ENCODE results near the gene GNB2. TPM values are rescaled to one million over a fixed set of nuclear protein-coding genes. Genes with fewer than 3 reads are reported as not detected.

The GNB2 gene
- total RNA-seq, 2 experiments from 2014 or later: 235 to 241 TPM

- CTCF ChIA-PET: interaction anchor here (0.5 to 9.2 kb wide), 5 partner anchors 8 to 219 kb away, joined by 3 to 68 read pairs (median 3); partner anchors contain the start of genes MOSPD3 and SLC12A9
These were observed 4.0 kb downstream of the GNB2 start for GRCh38 chr7:100677308-100678267.

GRCh38 chr7:100678291-100678984, 4.9 kb downstream of the GNB2 start:
- ChIA-PET POLR2A (no interaction called here), CTCF (interaction anchor here (0.5 to 9.2 kb wide), 4 partner anchors 13 to 220 kb away, joined by 3 to 68 read pairs (median 14); partner anchors contain the start of gene MOSPD3)

More at GRCh38 chr7:100677308-100678267, 4.0 kb downstream of the GNB2 start:
- POLR2A ChIA-PET: interaction anchor here (0.7 kb wide), 1 partner anchor 136 kb away, joined by 3 read pairs; no protein-coding TSS in a partner anchor

- POLR2A ChIA-PET: no interaction called here
- CTCF ChIA-PET: interaction anchor here (2.4 to 9.2 kb wide), 3 partner anchors 12 to 66 kb away, joined by 7 to 68 read pairs (median 21); partner anchors contain the start of gene MOSPD3
These were observed 5.8 kb downstream of the GNB2 start for GRCh38 chr7:100679129-100679926.

- ChIA-PET POLR2A (interaction anchor here (0.6 to 0.9 kb wide), 2 partner anchors 26 to 69 kb away, joined by 3 to 12 read pairs; partner anchors contain the start of gene POP7), CTCF (interaction anchor here (2.4 to 9.2 kb wide), 3 partner anchors 11 to 67 kb away, joined by 7 to 68 read pairs (median 21); partner anchors contain the start of gene MOSPD3)
These were observed 6.5 kb downstream of the GNB2 start for GRCh38 chr7:100679927-100680575.

- ChIA-PET POLR2A (interaction anchor here (0.6 to 0.9 kb wide), 2 partner anchors 25 to 69 kb away, joined by 3 to 12 read pairs; partner anchors contain the start of gene POP7), CTCF (interaction anchor here (0.7 to 9.2 kb wide), 4 partner anchors 11 to 68 kb away, joined by 3 to 68 read pairs (median 12); partner anchors contain the start of gene MOSPD3)
These were observed 7.2 kb downstream of the GNB2 start for GRCh38 chr7:100680576-100681271.

- ChIA-PET CTCF (interaction anchor here (0.8 to 9.2 kb wide), 3 partner anchors 10 to 69 kb away, joined by 4 to 68 read pairs (median 21); partner anchors contain the start of gene MOSPD3), POLR2A (interaction anchor here (1.3 kb wide), 1 partner anchor 49 kb away, joined by 3 read pairs; no protein-coding TSS in a partner anchor)
These were observed 8.1 kb downstream of the GNB2 start for GRCh38 chr7:100681491-100682227.

GRCh38 chr7:100682228-100682741, 8.7 kb downstream of the GNB2 start:
- ChIA-PET CTCF (interaction anchor here (0.8 to 9.2 kb wide), 4 partner anchors 9 to 49 kb away, joined by 3 to 68 read pairs (median 12); partner anchors contain the start of gene POP7), POLR2A (interaction anchor here (1.3 to 1.6 kb wide), 2 partner anchors 49 to 96 kb away, joined by 3 to 5 read pairs; partner anchors contain the start of genes FBXO24 and LRCH4)

GRCh38 chr7:100682991-100683658, 9.6 kb downstream of the GNB2 start:
- ChIA-PET CTCF (interaction anchor here (0.8 to 9.2 kb wide), 3 partner anchors 8 to 42 kb away, joined by 3 to 68 read pairs (median 4); partner anchors contain the start of gene POP7), POLR2A (interaction anchor here (1.3 to 1.6 kb wide), 2 partner anchors 50 to 97 kb away, joined by 3 to 5 read pairs; partner anchors contain the start of genes FBXO24 and LRCH4)

- POLR2A ChIA-PET: interaction anchor here (1.6 kb wide), 1 partner anchor 98 kb away, joined by 5 read pairs; the partner anchor contains the start of genes FBXO24 and LRCH4
- CTCF ChIA-PET: interaction anchor here (0.6 to 1.2 kb wide), 2 partner anchors 22 to 125 kb away, joined by 3 to 4 read pairs; partner anchors contain the start of gene POP7
These were observed 10.4 kb downstream of the GNB2 start for GRCh38 chr7:100683659-100684533.

- CTCF ChIA-PET: interaction anchor here (0.6 to 1.6 kb wide), 3 partner anchors 51 to 168 kb away, joined by 3 read pairs; partner anchors contain the start of gene SLC12A9
These were observed 11.0 kb downstream of the GNB2 start for GRCh38 chr7:100684534-100685042.

GRCh38 chr7:100685049-100685605, 11.6 kb downstream of the GNB2 start:
- CTCF ChIA-PET: interaction anchor here (1.0 to 1.6 kb wide), 3 partner anchors 8 to 167 kb away, joined by 3 read pairs; partner anchors contain the start of gene SLC12A9
- POLR2A ChIA-PET: no interaction called here

More at GRCh38 chr7:100684534-100685042, 11.0 kb downstream of the GNB2 start:
- POLR2A ChIA-PET: no interaction called here

- CTCF ChIA-PET: interaction anchor here (1.0 to 1.6 kb wide), 3 partner anchors 8 to 167 kb away, joined by 3 read pairs; partner anchors contain the start of gene SLC12A9
These were observed 12.1 kb downstream of the GNB2 start for GRCh38 chr7:100685631-100686145.

GRCh38 chr7:100686201-100686821, 12.8 kb downstream of the GNB2 start:
- ChIA-PET CTCF (interaction anchor here (1.0 to 1.6 kb wide), 2 partner anchors 9 to 166 kb away, joined by 3 read pairs; partner anchors contain the start of gene SLC12A9), POLR2A (no interaction called here)

More at GRCh38 chr7:100685631-100686145, 12.1 kb downstream of the GNB2 start:
- POLR2A ChIA-PET: no interaction called here

All from activated CD8-positive, alpha-beta memory T cell treated with anti-CD3 and anti-CD28 coated beads for 36 hours (primary cell).